ENCODE results near the gene CENATAC. TPM values are rescaled to one million over a fixed set of nuclear protein-coding genes. Genes with fewer than 3 reads are reported as not detected.
"Not testable (repeated sequence)": the region's sequence is repeated elsewhere in the genome, so short reads cannot be mapped to it uniquely, and the experiment has no call there.

Gene CENATAC
- total RNA-seq, 2 experiments from 2014 or later = 121 to 122 TPM

DNA sequence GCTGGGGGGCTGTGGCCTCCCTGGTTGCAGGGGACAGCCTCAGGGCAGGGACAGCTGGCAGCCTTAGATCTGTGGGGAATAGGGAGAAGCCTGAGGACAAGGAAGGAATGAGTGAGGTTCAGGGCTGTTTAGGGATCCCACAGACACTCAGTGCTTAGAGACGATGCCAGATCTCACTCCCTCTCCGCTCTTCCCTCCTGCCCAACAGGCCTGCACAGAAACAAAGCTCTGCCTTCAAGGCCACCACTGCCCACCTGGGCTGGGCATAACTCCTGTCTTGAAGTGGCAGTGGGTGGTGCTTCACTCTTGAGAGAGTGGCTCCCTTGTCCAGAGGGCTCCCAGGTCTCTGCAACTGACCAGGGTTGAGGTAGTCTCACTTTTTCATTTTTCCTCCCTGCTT lies 13.1 kb upstream of the CENATAC start:
- no peaks in the 10 kb centered on the region for H3K9me3 Mint-ChIP-seq
- H3K4me1 Mint-ChIP-seq (ENCODE audit: low read depth) = no peaks in the 10 kb centered on the region
- no peak for DNase-seq
- Histone ChIP-seq H3K4me3 (ENCODE audit: low read length) (no peak overlapping the region), H3K9me3 (ENCODE audit: control insufficient read depth in 1 of 2, insufficient read depth in 1 of 2, low read length in 2 of 2) (no peaks in the 10 kb centered on the region), H3K36me3 (ENCODE audit: insufficient read depth, low read length) (no peaks in the 10 kb centered on the region), H3K4me1 (ENCODE audit: insufficient read depth, low read length) (no peaks in the 10 kb centered on the region), H3K27me3 (ENCODE audit: control insufficient read depth in 1 of 2, insufficient read depth in 2 of 2, low read length in 2 of 2) (no peaks in the 10 kb centered on the region), H3K27ac (ENCODE audit: low read depth in 1 of 2, low read length in 2 of 2) (no peak overlapping the region)
- ATAC-seq (ENCODE audit: poor library complexity) = no peak
- no peaks in the 10 kb centered on the region for H3K27me3 Mint-ChIP-seq
- TF ChIP-seq, protein P1, sequence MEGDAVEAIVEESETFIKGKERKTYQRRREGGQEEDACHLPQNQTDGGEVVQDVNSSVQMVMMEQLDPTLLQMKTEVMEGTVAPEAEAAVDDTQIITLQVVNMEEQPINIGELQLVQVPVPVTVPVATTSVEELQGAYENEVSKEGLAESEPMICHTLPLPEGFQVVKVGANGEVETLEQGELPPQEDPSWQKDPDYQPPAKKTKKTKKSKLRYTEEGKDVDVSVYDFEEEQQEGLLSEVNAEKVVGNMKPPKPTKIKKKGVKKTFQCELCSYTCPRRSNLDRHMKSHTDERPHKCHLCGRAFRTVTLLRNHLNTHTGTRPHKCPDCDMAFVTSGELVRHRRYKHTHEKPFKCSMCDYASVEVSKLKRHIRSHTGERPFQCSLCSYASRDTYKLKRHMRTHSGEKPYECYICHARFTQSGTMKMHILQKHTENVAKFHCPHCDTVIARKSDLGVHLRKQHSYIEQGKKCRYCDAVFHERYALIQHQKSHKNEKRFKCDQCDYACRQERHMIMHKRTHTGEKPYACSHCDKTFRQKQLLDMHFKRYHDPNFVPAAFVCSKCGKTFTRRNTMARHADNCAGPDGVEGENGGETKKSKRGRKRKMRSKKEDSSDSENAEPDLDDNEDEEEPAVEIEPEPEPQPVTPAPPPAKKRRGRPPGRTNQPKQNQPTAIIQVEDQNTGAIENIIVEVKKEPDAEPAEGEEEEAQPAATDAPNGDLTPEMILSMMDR (IDR thresholded peaks at IDR 0.05) = no peak
- CTCF ChIA-PET = no interaction called here
- intact Hi-C loops (cut with DNase I, micrococcal nuclease) = no loop called here
- H3K36me3 Mint-ChIP-seq (ENCODE audit: low read depth) = no peaks in the 10 kb centered on the region
- no peak overlapping the region for H3K27ac Mint-ChIP-seq
- POLR2A ChIA-PET = interaction anchor here (0.5 to 1.5 kb wide), 4 partner anchors 13 to 148 kb away, joined by 3 read pairs; partner anchors contain the start of gene CENATAC
- no peak overlapping the region for H3K4me3 Mint-ChIP-seq

DNA sequence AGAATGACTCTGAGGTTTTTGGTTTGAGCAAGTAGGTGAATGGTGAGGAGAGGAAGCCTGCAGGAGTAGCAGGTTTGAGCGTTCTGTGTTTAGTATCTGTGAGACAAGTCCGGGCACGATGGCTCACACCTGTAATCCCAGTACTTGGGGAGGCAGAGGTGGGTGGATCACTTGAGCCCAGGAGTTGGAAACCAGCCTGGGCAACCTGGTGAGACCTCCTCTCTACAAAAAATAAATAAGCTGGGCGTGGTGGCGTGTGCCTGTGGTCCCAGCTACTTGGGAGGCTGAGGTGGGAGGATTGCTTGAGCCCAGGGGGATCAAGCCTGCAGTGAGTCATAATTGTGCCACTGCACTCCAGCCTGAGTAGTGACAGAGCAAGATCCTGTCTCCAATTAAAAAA lies 9.7 kb upstream of the CENATAC start:
- CTCF ChIA-PET = no interaction called here
- no peak for DNase-seq
- H3K36me3 Mint-ChIP-seq (ENCODE audit: low read depth) = no peaks in the 10 kb centered on the region

DNA sequence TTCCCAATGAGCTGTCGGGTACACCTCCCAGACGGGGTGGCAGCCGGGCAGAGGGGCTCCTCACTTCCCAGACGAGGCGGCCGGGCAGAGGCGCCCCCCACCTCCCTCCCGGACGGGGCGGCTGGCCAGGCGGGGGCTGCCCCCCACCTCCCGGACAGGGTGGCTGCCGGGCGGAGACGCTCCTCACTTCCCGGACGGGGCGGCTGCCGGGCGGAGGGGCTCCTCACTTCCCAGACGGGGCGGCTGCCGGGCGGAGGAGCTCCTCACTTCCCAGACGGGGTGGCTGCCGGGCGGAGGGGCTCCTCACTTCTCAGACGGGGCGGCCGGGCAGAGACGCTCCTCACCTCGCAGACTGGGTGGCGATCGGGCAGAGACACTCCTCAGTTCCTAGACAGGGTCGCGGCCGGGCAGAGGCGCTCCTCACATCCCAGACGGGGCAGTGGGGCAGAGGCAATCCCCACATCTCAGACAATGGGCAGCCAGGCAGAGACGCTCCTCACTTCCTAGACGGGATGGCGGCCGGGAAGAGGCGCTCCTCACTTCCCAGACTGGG lies 6.4 kb upstream of the CENATAC start:
- POLR2A ChIA-PET; H3K9me3 Mint-ChIP-seq; H3K4me1 ChIP-seq (ENCODE audit: insufficient read depth, low read length); CTCF ChIA-PET; H3K9me3 ChIP-seq (ENCODE audit: control insufficient read depth in 1 of 2, insufficient read depth in 1 of 2, low read length in 2 of 2); H3K36me3 Mint-ChIP-seq (ENCODE audit: low read depth); H3K27me3 ChIP-seq (ENCODE audit: control insufficient read depth in 1 of 2, insufficient read depth in 2 of 2, low read length in 2 of 2); intact Hi-C loops (cut with DNase I, micrococcal nuclease); H3K4me3 Mint-ChIP-seq; H3K4me3 ChIP-seq (ENCODE audit: low read length); ATAC-seq (ENCODE audit: poor library complexity); H3K4me1 Mint-ChIP-seq (ENCODE audit: low read depth); DNase-seq; H3K36me3 ChIP-seq (ENCODE audit: insufficient read depth, low read length); H3K27ac Mint-ChIP-seq; H3K27ac ChIP-seq (ENCODE audit: low read depth in 1 of 2, low read length in 2 of 2); H3K27me3 Mint-ChIP-seq: not testable (repeated sequence)

More for the DNA sequence above, 9.7 kb upstream of the CENATAC start:
- Mint-ChIP-seq H3K4me3 (no peak overlapping the region), H3K27me3 (no peaks in the 10 kb centered on the region), H3K4me1 (ENCODE audit: low read depth) (no peaks in the 10 kb centered on the region), H3K9me3 (no peaks in the 10 kb centered on the region), H3K27ac (no peak overlapping the region)
- no peaks in the 10 kb centered on the region for H3K36me3 ChIP-seq (ENCODE audit: insufficient read depth, low read length)
- no peak overlapping the region for H3K4me3 ChIP-seq (ENCODE audit: low read length)
- POLR2A ChIA-PET = no interaction called here
- ATAC-seq (ENCODE audit: poor library complexity) = no peak
- H3K4me1 ChIP-seq (ENCODE audit: insufficient read depth, low read length) = no peaks in the 10 kb centered on the region
- H3K9me3 ChIP-seq (ENCODE audit: control insufficient read depth in 1 of 2, insufficient read depth in 1 of 2, low read length in 2 of 2) = no peaks in the 10 kb centered on the region
- H3K27ac ChIP-seq (ENCODE audit: low read depth in 1 of 2, low read length in 2 of 2) = no peak overlapping the region
- intact Hi-C loops (cut with DNase I, micrococcal nuclease) = no loop called here
- H3K27me3 ChIP-seq (ENCODE audit: control insufficient read depth in 1 of 2, insufficient read depth in 2 of 2, low read length in 2 of 2) = no peaks in the 10 kb centered on the region
- TF ChIP-seq, protein P1 (IDR thresholded peaks at IDR 0.05) = no peak

Data from CD4-positive, alpha-beta T cell (primary cell).